Nephron (organoid): ENCODE measurements around the gene HSD3B7.
A peak's percentile ranks its signal among the peaks of the same experiment; 100 is the strongest.

Source experiments
- H3K27ac Mint-ChIP-seq, 3 experiments: 2 replicates each; pipeline ENCODE4 v1.8.0; 2020; ENCODE audit warnings: mixed read lengths in 3 of 3, mild to moderate bottlenecking in 2 of 3, moderate library complexity in 1 of 3
- H3K27me3 Mint-ChIP-seq: 2 replicates; pipeline ENCODE4 v1.8.0; 2021; ENCODE audit warnings: low read depth, mild to moderate bottlenecking, moderate library complexity, mixed read lengths
- H3K36me3 Mint-ChIP-seq: 2 replicates; pipeline ENCODE4 v1.8.0; 2020; ENCODE audit warnings: low read depth, mixed read lengths
- H3K4me1 Mint-ChIP-seq: 2 replicates; pipeline ENCODE4 v1.8.0; 2020; ENCODE audit warnings: mixed read lengths
- H3K4me3 Mint-ChIP-seq, 3 experiments: 2 replicates each; pipeline ENCODE4 v1.8.0; 2020; ENCODE audit warnings: mild to moderate bottlenecking in 3 of 3, mixed read lengths in 3 of 3, moderate library complexity in 2 of 3
- H3K9me3 Mint-ChIP-seq: 2 replicates; pipeline ENCODE4 v1.8.0; 2020; ENCODE audit warnings: mixed read lengths
- TF ChIP-seq, protein P1 (sequence below), 3 experiments: fragments of 200-600 bp; sonication (generic); IDR thresholded peaks; one replicate each; pipeline ENCODE4 v1.5.0; 2021; ENCODE audit warnings: antibody characterized with exemption in 3 of 3; ENCODE audit not compliant: unreplicated experiment in 3 of 3

The HSD3B7 gene

DNA sequence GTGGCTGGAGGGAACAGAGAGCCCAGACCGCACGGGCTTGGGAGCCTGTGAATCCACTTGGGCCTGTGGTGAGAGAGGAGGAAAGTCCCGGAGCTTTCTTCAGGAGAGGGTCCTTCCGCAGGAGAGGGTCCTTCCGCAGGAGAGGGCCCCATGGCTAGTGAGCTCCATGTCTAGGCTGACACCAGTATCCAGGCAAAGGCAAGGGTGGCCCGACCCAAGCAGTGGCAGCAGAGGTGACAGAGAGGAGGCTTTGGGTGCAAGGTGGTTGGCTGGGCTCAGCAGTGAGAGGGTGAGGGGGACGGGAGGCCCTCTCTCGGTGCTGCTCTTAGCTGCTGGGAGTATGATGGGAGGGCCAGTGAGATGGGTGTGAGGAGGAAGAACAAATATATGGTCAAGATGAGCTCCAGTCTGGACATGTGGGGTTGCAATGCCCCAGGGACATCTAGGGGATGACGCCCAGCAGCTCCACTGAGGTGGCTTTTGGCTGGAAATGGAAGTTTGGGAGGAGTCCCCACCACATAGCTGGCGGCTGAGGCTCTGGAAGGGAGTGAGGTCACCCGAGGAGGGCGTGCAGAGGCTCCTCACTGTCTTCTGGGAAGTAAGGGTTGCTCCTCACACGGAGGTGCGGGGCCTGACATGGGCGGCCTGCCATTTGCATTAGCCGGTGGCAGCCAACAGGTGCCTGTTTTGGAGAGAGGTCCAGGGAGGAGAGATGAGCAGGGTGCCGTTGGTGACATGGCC, 2.3 kb upstream of the HSD3B7 start:
- Mint-ChIP-seq H3K36me3 (peaks cover 27% of the 10 kb centered on the region), H3K27me3 (no peaks in the 10 kb centered on the region), H3K27ac (peak overlapping the region in 1 of 3 experiments; percentile 3), H3K4me3 (no peak overlapping the region), H3K4me1 (no peaks in the 10 kb centered on the region), H3K9me3 (no peaks in the 10 kb centered on the region)
- TF ChIP-seq, protein P1, sequence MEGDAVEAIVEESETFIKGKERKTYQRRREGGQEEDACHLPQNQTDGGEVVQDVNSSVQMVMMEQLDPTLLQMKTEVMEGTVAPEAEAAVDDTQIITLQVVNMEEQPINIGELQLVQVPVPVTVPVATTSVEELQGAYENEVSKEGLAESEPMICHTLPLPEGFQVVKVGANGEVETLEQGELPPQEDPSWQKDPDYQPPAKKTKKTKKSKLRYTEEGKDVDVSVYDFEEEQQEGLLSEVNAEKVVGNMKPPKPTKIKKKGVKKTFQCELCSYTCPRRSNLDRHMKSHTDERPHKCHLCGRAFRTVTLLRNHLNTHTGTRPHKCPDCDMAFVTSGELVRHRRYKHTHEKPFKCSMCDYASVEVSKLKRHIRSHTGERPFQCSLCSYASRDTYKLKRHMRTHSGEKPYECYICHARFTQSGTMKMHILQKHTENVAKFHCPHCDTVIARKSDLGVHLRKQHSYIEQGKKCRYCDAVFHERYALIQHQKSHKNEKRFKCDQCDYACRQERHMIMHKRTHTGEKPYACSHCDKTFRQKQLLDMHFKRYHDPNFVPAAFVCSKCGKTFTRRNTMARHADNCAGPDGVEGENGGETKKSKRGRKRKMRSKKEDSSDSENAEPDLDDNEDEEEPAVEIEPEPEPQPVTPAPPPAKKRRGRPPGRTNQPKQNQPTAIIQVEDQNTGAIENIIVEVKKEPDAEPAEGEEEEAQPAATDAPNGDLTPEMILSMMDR (IDR thresholded peaks at IDR 0.05; ENCODE audit: unreplicated experiment in 3 of 3) = no peak

DNA sequence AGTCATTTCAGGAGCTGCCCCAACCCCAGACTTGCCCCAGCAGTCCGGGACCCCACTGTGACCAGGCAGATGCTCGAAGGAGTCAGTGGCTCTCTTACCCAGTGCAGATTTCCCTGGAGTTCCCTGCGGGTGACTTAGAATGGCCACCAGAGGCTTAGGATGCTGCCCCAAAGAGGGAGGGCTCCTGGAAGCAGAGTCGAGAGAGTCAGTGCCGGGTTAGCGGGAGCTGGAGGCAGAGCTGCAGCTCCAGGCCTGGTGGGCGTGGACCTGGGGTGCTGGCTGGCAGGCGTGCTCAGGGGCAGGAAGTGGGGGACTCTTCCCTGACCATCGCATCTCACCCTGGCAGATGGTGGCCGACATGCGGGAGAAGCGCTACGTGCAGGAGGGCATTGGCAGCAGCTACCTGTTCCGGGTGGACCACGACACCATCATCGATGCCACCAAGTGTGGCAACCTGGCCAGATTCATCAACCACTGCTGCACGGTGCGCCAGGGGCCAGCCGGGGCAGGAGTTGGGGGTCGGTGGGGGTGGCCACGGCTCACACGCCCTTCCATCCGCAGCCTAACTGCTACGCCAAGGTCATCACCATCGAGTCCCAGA, 1.6 kb upstream of the HSD3B7 start:
- no peaks in the 10 kb centered on the region for H3K4me1 Mint-ChIP-seq
- no peaks in the 10 kb centered on the region for H3K27me3 Mint-ChIP-seq
- no peak overlapping the region for H3K27ac Mint-ChIP-seq
- no peaks in the 10 kb centered on the region for H3K9me3 Mint-ChIP-seq
- H3K36me3 Mint-ChIP-seq = peaks cover 26% of the 10 kb centered on the region
- H3K4me3 Mint-ChIP-seq = no peak overlapping the region
- TF ChIP-seq, protein P1 (IDR thresholded peaks at IDR 0.05; ENCODE audit: unreplicated experiment in 3 of 3) = no peak

DNA sequence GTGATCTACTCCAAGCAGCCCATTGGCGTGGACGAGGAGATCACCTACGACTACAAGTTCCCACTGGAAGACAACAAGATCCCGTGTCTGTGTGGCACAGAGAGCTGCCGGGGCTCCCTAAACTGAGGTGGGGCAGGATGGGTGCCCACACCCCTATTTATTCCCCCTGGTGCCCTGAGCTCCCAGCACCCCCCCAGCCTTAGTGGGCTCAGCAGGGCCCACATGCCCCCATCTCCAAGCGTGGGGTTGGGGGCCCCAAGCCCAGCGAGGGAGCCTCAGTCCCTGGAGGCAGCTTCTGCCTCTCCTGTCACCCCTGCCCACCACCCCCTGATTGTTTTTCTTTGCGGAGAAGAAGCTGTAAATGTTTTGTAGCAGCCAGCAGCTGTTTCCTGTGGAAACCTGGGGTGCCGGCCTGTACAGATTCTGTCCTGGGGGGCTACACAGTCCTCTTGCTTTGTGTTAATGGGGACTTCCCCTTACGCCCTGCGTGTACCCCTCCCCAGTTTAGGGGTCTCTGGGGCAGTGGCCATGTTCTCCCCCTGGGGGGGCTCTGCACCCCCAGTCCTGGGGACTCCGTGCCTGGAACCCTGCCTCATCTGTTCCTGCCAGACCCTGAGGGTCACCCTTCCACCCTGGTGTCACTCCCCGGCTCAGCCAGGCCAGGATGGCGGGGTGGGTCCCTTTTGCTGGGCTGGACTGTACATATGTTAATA, 953 bp upstream of the HSD3B7 start:
- H3K4me3 Mint-ChIP-seq = no peak overlapping the region
- no peaks in the 10 kb centered on the region for H3K9me3 Mint-ChIP-seq
- TF ChIP-seq, protein P1 (IDR thresholded peaks at IDR 0.05; ENCODE audit: unreplicated experiment in 3 of 3) = no peak
- no peaks in the 10 kb centered on the region for H3K27me3 Mint-ChIP-seq
- H3K4me1 Mint-ChIP-seq = no peaks in the 10 kb centered on the region
- H3K36me3 Mint-ChIP-seq = peaks cover 22% of the 10 kb centered on the region
- no peak overlapping the region for H3K27ac Mint-ChIP-seq

DNA sequence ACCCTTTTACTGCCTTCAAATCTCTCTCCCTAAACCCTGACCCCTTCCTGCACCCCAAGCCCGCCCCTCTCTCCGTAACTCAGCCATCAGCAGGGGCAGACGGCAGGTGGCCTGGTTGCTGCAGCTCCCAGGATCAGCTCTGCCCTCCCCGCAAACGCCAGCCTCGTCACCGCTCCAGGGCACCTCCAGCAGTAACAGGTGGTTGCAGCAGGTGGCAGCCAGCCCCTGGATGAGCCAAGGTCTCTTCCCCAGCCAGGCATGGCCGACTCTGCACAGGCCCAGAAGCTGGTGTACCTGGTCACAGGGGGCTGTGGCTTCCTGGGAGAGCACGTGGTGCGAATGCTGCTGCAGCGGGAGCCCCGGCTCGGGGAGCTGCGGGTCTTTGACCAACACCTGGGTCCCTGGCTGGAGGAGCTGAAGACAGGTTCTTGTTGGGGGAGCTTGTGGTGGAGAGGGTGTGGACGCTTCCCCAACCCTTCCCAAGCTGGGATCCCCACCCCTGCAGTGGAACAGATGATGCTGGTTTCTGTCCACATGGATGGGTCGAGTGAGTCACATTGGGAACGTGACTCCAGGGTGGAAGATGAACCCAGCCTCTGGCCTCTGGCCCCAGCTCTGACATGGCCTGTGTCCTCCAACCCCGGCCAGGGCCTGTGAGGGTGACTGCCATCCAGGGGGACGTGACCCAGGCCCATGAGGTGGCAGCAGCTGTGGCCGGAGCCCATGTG, 558 bp downstream of the HSD3B7 start:
- Mint-ChIP-seq H3K36me3 (peaks cover 17% of the 10 kb centered on the region), H3K27me3 (no peaks in the 10 kb centered on the region), H3K4me3 (peak overlapping the region; percentile 65 to 80 (median 76)), H3K4me1 (no peaks in the 10 kb centered on the region), H3K9me3 (no peaks in the 10 kb centered on the region), H3K27ac (peak overlapping the region in 2 of 3 experiments; percentile 31 to 45)
- TF ChIP-seq, protein P1 (IDR thresholded peaks at IDR 0.05; ENCODE audit: unreplicated experiment in 3 of 3) = no peak

DNA sequence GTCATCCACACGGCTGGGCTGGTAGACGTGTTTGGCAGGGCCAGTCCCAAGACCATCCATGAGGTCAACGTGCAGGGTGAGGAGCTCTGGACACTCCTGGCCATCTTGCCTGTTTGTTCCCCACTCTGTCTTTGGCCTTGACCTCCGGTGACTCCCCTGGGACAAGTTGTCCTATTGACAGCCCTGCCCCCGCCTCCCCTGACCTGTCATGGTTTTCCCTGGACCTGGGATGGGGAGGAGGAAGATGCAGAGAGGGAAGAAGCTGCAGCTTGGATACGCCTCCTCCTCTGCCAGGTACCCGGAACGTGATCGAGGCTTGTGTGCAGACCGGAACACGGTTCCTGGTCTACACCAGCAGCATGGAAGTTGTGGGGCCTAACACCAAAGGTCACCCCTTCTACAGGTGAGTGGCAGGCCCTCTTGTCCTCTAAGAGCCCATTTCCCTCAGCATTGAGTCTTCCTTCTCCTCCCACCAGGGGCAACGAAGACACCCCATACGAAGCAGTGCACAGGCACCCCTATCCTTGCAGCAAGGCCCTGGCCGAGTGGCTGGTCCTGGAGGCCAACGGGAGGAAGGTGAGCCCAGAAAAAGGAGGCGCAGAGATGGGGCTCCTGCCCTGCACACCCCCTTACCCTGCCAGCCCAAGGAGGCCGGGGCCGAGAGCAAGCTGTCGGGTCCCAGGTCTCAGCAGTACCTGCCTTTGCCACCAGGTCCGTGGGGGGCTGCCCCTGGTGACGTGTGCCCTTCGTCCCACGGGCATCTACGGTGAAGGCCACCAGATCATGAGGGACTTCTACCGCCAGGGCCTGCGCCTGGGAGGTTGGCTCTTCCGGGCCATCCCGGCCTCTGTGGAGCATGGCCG, 1.4 kb downstream of the HSD3B7 start:
- no peak overlapping the region for H3K27ac Mint-ChIP-seq
- H3K9me3 Mint-ChIP-seq = no peaks in the 10 kb centered on the region
- H3K36me3 Mint-ChIP-seq = peaks cover 13% of the 10 kb centered on the region
- H3K4me3 Mint-ChIP-seq = peak overlapping the region in 2 of 3 experiments; percentile 32 to 40
- H3K4me1 Mint-ChIP-seq = no peaks in the 10 kb centered on the region
- no peaks in the 10 kb centered on the region for H3K27me3 Mint-ChIP-seq
- TF ChIP-seq, protein P1 (IDR thresholded peaks at IDR 0.05; ENCODE audit: unreplicated experiment in 3 of 3) = no peak
